ENCODE measurements around the gene PLXNA4.
"Not testable (repeated sequence)": the region's sequence is repeated elsewhere in the genome, so short reads cannot be mapped to it uniquely, and the experiment has no call there.

PLXNA4 gene

DNA sequence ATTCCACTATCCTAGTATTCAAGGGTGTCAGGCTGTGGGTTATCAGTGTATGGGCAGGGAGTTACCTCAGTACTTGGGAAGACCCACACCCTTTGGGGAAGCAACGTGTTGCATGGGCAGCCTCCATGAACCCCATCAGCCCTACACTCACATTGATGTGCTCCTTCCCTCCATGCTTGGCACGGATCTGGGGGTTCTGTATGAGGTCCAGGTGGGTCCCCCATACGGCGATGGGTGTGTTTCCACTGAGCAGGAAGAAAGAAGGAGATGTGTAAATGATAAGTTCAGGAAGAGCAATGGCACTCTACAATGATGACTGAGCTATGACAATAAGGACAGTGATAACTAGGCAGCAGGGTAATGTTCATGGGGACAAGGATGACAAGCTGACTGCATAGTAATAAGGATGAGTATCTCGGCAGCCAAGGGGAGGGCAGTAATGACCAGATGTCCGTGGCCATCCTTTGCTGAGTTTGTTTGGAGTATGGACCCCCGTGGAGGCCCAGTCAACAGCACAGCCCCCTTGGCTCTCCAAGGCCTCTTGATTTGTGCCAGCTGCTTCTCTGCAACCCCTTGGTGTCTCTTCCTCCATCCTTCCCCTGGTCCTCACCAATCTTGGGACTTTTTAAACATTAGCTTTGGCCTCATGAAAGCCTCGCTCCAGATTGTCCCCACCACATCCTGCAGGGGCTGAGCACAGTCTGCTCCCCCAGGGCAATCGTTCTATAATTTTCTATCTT is 394.2 kb downstream of the PLXNA4 start:
- no peaks in the 10 kb centered on the region for H3K27me3 ChIP-seq (ENCODE audit: control insufficient read depth, insufficient read depth, low read length)

DNA sequence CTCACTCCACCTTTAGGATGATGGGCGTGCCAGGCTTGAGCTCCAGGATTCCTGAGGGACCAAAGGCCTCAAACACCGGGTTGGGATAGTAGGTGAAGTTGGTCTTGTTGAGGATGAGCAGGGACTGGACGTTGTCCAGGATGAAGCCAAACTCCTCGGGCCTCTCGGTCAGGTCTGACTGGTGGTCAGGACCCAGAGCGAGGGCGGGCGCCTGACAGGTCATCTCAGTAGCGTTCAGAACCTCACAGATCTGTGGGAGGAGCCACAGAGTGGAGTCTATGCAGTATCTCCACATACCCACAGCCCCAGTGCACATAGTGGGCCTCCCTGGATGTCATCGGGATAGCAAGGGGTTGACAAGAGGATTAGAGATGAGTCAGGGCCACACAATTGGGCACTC is 394.9 kb downstream of the PLXNA4 start:
- peaks cover 12% of the 10 kb centered on the region for H3K4me1 ChIP-seq (ENCODE audit: control insufficient read depth, insufficient read depth, low read length)
- no peak overlapping the region for H3K9ac ChIP-seq (ENCODE audit: low read depth, low read length)
- H3K36me3 ChIP-seq (ENCODE audit: control insufficient read depth, insufficient read depth, low read length), result no peaks in the 10 kb centered on the region
- no peaks in the 10 kb centered on the region for H3K27me3 ChIP-seq (ENCODE audit: control insufficient read depth, insufficient read depth, low read length)
- H3K4me3 ChIP-seq (ENCODE audit: low read depth, low read length), result no peak overlapping the region
- H3K9me3 ChIP-seq (ENCODE audit: control insufficient read depth, insufficient read depth, low read length), result no peaks in the 10 kb centered on the region

More for the DNA sequence above, 394.2 kb downstream of the PLXNA4 start:
- H3K4me3 ChIP-seq (ENCODE audit: low read depth, low read length), result no peak overlapping the region
- H3K9me3 ChIP-seq (ENCODE audit: control insufficient read depth, insufficient read depth, low read length), result no peaks in the 10 kb centered on the region
- no peaks in the 10 kb centered on the region for H3K36me3 ChIP-seq (ENCODE audit: control insufficient read depth, insufficient read depth, low read length)
- peaks cover 12% of the 10 kb centered on the region for H3K4me1 ChIP-seq (ENCODE audit: control insufficient read depth, insufficient read depth, low read length)
- H3K9ac ChIP-seq (ENCODE audit: low read depth, low read length), result no peak overlapping the region

DNA sequence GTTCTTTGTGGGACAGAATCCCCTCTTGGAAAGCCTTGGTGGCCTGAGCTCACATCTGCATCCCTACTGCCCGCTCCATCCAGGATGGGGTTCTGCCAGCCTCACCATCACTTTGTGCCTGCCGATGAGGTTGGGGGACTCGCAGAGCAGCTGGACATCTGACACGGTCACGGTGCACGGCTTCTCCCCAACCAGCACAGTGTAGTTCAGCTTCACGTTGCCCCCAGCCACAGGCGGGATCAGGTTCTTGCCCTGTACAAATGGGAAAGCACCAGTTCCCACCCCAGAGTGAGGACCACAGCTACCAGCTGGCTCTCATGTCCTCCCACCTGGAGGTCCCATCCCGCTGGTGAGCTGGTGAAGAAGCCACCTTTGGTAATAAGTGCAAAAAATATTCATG is 395.8 kb downstream of the PLXNA4 start:
- H3K36me3 ChIP-seq (ENCODE audit: control insufficient read depth, insufficient read depth, low read length), result no peaks in the 10 kb centered on the region
- H3K9me3 ChIP-seq (ENCODE audit: control insufficient read depth, insufficient read depth, low read length), result no peaks in the 10 kb centered on the region
- no peaks in the 10 kb centered on the region for H3K27me3 ChIP-seq (ENCODE audit: control insufficient read depth, insufficient read depth, low read length)
- no peak overlapping the region for H3K4me3 ChIP-seq (ENCODE audit: low read depth, low read length)
- no peak overlapping the region for H3K9ac ChIP-seq (ENCODE audit: low read depth, low read length)
- peaks cover 12% of the 10 kb centered on the region for H3K4me1 ChIP-seq (ENCODE audit: control insufficient read depth, insufficient read depth, low read length)

DNA sequence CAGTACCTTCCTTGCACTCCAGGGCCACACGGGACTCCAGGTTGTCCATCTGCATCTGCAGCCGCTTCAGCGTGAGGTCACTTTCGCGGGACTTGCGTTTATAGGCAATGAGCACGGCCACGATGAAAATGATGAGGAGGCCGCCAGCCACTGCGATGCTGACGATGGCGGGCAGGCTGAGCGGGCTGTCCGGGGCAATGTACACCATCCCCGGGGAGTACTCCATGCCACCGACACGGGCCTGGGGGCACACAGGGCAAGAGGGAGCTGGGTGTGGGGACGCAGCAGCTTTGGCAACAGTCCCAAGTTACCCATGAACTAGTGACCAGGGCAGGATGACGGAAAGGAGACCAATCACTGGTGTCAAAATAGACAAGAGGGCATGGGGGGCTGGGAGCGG is 396.6 kb downstream of the PLXNA4 start:
- Histone ChIP-seq H3K27me3 (ENCODE audit: control insufficient read depth, insufficient read depth, low read length) (no peaks in the 10 kb centered on the region), H3K4me1 (ENCODE audit: control insufficient read depth, insufficient read depth, low read length) (peaks cover 12% of the 10 kb centered on the region), H3K36me3 (ENCODE audit: control insufficient read depth, insufficient read depth, low read length) (no peaks in the 10 kb centered on the region), H3K4me3 (ENCODE audit: low read depth, low read length) (no peak overlapping the region), H3K9ac (ENCODE audit: low read depth, low read length) (no peak overlapping the region), H3K9me3 (ENCODE audit: control insufficient read depth, insufficient read depth, low read length) (no peaks in the 10 kb centered on the region)

DNA sequence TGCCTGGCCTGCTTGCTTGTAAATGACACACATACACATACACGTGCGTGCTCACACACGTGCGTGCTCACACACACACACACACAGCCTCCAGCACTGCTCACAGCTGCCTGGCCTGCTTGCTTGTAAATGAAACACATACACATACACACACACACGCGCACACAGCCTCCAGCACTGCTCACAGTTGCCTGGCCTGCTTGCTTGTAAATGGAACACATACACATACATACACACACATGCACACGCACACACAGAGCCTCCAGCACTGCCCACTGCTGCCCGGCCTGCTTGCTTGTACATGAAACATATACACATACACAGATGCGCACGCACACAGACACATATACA is 397.2 kb downstream of the PLXNA4 start:
- H3K4me3 ChIP-seq (ENCODE audit: low read depth, low read length), result no peak overlapping the region
- no peaks in the 10 kb centered on the region for H3K9me3 ChIP-seq (ENCODE audit: control insufficient read depth, insufficient read depth, low read length)
- H3K9ac ChIP-seq (ENCODE audit: low read depth, low read length), result no peak overlapping the region
- peaks cover 9% of the 10 kb centered on the region for H3K4me1 ChIP-seq (ENCODE audit: control insufficient read depth, insufficient read depth, low read length)
- no peaks in the 10 kb centered on the region for H3K36me3 ChIP-seq (ENCODE audit: control insufficient read depth, insufficient read depth, low read length)
- H3K27me3 ChIP-seq (ENCODE audit: control insufficient read depth, insufficient read depth, low read length), result no peaks in the 10 kb centered on the region

DNA sequence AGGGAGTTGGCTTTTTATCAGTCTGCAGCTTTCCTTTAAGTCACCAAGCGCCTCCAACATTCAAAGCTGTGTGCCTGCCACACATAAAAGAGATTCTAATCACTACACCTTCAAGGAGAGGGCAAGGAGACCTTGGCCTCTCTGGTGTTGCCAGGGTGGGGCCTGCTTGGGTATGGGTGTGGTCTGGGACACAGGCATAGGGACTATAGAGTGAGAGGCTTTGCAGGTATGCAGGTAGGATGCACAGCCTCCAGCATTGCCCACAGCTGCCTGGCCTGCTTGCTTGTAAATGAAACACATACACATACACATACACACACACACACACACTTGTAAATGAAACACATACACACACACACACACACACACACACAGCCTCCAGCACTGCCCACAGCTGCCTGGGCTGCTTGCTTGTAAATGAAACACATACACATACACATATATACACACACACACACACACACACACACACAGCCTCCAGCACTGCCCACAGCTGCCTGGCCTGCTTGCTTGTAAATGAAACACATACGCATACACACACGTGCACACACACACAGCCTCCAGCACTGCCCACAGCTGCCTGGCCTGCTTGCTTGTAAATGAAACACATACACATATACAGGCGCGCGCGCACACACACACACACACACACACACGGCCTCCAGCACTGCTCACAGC is 397.7 kb downstream of the PLXNA4 start:
- not testable (repeated sequence) for H3K36me3 ChIP-seq (ENCODE audit: control insufficient read depth, insufficient read depth, low read length); H3K27me3 ChIP-seq (ENCODE audit: control insufficient read depth, insufficient read depth, low read length); H3K9ac ChIP-seq (ENCODE audit: low read depth, low read length); H3K4me3 ChIP-seq (ENCODE audit: low read depth, low read length); H3K9me3 ChIP-seq (ENCODE audit: control insufficient read depth, insufficient read depth, low read length); H3K4me1 ChIP-seq (ENCODE audit: control insufficient read depth, insufficient read depth, low read length)

DNA sequence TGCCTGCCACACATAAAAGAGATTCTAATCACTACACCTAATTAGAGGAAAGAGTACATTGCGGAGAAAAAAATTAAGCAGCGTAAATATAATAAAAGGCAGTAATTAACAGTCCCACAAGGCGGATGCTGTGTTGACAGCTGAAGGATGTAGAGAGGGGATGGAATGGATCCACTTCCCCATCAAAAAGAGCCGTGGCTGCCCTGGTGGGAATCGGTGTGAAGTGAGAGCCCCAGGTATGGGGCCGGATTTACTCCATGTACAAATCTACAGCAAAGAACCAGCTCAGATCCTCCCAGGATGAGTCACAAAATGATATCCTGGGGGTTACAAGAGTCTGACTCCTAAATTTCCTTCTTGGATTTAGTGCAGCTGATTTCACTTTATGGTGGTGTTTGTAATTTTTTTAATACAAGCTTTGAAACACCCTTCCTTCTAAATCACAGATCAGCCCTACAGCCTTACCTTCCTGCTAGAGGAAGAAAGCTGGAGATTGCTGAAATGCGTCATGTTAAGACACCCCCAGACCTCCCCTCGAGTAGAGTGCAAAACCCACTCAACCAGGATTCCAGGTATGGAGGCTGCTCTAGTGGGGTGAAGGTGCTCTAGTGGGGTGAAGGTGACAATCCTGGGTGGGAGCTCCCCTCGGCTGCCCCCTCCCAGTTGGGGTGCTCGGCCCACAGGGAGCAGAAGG is 398.4 kb downstream of the PLXNA4 start:
- Histone ChIP-seq H3K27me3 (ENCODE audit: control insufficient read depth, insufficient read depth, low read length) (no peaks in the 10 kb centered on the region), H3K9me3 (ENCODE audit: control insufficient read depth, insufficient read depth, low read length) (no peaks in the 10 kb centered on the region), H3K4me3 (ENCODE audit: low read depth, low read length) (no peak overlapping the region), H3K4me1 (ENCODE audit: control insufficient read depth, insufficient read depth, low read length) (peaks cover 3% of the 10 kb centered on the region), H3K9ac (ENCODE audit: low read depth, low read length) (no peak overlapping the region), H3K36me3 (ENCODE audit: control insufficient read depth, insufficient read depth, low read length) (no peaks in the 10 kb centered on the region)

DNA sequence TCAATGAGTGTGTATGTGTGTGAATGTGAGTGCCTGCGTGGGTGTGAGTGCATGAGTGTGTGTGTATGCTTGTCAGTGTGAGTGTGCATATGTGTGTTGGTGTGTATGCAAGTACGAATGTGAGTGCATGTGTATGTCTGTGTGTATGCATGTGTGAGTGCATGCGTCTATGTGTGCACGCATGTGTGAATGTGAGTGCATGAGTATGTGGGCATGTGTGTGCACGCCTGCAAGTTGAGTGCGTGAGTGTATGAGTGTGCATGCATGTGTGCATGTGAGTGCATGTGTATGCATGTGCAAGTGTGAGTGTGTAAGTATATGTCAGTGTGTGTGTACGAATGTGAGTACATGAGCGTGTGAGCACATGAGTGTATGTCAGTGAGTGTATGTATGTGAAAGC is 399.6 kb downstream of the PLXNA4 start:
- H3K4me1 ChIP-seq (ENCODE audit: control insufficient read depth, insufficient read depth, low read length), result peaks cover 3% of the 10 kb centered on the region
- H3K9ac ChIP-seq (ENCODE audit: low read depth, low read length), result no peak overlapping the region
- no peaks in the 10 kb centered on the region for H3K36me3 ChIP-seq (ENCODE audit: control insufficient read depth, insufficient read depth, low read length)
- H3K27me3 ChIP-seq (ENCODE audit: control insufficient read depth, insufficient read depth, low read length), result no peaks in the 10 kb centered on the region
- no peaks in the 10 kb centered on the region for H3K9me3 ChIP-seq (ENCODE audit: control insufficient read depth, insufficient read depth, low read length)
- H3K4me3 ChIP-seq (ENCODE audit: low read depth, low read length), result no peak overlapping the region

DNA sequence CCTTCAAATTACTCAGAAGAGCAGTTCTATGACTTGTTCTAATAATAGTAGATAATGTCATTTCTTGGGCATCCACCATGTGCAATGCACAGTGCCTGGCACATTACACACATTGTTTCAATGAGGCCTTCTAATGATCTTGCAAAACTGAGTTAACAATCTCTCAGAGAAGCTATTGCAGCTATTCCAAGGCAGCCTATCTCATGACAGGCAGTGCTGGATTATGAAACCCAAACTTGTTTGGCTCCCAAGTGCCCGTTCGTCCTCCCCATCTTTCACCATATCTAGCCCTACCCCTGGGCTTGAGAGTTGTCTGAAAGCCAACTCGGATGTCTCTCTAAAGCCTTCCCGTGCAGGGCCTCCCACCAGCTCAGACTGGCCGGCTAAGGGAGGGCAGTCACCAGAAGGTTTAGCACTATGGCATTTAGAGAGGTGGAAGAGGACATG is 405.1 kb downstream of the PLXNA4 start:
- Histone ChIP-seq H3K4me1 (ENCODE audit: control insufficient read depth, insufficient read depth, low read length) (no peaks in the 10 kb centered on the region), H3K27me3 (ENCODE audit: control insufficient read depth, insufficient read depth, low read length) (no peaks in the 10 kb centered on the region), H3K9me3 (ENCODE audit: control insufficient read depth, insufficient read depth, low read length) (no peaks in the 10 kb centered on the region), H3K4me3 (ENCODE audit: low read depth, low read length) (no peak overlapping the region), H3K9ac (ENCODE audit: low read depth, low read length) (no peak overlapping the region), H3K36me3 (ENCODE audit: control insufficient read depth, insufficient read depth, low read length) (no peaks in the 10 kb centered on the region)

DNA sequence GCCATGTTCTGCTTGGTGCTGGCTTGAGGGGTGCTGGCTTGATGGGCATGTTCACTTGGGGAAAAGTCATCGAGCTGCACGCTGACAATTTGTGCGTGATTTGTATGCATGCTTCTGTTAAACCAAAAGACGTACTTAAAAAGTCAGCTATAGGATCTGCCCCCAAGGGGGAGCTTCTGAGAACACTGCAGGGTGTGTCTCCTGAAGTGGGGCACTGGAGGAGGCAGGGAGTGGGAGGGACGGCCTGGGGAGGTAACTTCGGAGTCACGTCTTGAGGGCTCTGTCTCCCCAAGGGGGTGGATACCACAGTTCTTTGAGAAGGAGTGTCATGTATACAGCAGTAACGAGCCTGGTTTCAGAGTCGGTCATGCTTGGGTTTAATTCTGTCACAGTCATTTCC is 406.5 kb downstream of the PLXNA4 start:
- no peaks in the 10 kb centered on the region for H3K9me3 ChIP-seq (ENCODE audit: control insufficient read depth, insufficient read depth, low read length)
- H3K36me3 ChIP-seq (ENCODE audit: control insufficient read depth, insufficient read depth, low read length), result no peaks in the 10 kb centered on the region
- no peaks in the 10 kb centered on the region for H3K4me1 ChIP-seq (ENCODE audit: control insufficient read depth, insufficient read depth, low read length)
- H3K4me3 ChIP-seq (ENCODE audit: low read depth, low read length), result no peak overlapping the region
- no peak overlapping the region for H3K9ac ChIP-seq (ENCODE audit: low read depth, low read length)
- H3K27me3 ChIP-seq (ENCODE audit: control insufficient read depth, insufficient read depth, low read length), result no peaks in the 10 kb centered on the region

DNA sequence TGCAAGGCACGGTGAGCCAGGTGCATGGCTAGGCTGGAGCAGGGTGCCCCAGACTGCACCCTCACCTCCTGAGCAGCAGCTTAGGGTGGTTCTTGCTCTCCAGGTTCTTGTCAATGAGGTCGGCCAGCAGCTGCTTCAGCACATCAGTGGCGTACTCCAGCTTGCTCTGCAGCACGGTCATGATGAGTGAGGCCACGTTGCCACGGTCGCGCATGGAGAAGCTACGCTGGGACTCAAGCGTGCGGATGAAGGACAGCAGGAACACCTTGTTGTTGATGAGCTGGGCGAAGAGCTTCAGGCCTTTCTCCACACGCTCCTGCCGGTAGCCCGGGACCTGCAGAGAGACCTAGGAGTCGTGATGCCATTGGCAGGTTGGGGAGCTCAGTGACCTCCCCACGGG is 408.0 kb downstream of the PLXNA4 start:
- no peaks in the 10 kb centered on the region for H3K27me3 ChIP-seq (ENCODE audit: control insufficient read depth, insufficient read depth, low read length)
- no peaks in the 10 kb centered on the region for H3K36me3 ChIP-seq (ENCODE audit: control insufficient read depth, insufficient read depth, low read length)
- no peaks in the 10 kb centered on the region for H3K4me1 ChIP-seq (ENCODE audit: control insufficient read depth, insufficient read depth, low read length)
- H3K9ac ChIP-seq (ENCODE audit: low read depth, low read length), result no peak overlapping the region
- H3K4me3 ChIP-seq (ENCODE audit: low read depth, low read length), result no peak overlapping the region
- H3K9me3 ChIP-seq (ENCODE audit: control insufficient read depth, insufficient read depth, low read length), result no peaks in the 10 kb centered on the region

DNA sequence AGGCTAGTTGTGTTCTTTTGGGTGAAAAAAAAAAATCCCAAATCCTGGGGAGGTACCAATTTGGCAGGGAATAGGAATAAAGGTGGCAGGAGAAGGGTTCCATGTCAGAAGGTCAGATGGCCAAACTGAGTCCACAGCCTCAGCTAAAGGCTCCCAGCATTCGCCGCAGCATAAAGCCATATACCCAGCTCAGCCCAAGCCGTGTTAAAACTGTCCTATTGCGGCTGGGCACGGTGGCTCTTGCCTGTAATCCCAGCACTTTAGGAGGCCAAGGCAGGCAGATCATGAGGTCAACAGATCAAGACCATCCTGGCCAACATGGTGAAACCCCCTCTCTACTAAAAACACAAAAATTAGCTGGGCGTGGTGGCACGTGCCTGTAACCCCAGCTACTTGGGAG is 410.6 kb downstream of the PLXNA4 start:
- H3K27me3 ChIP-seq (ENCODE audit: control insufficient read depth, insufficient read depth, low read length); H3K4me3 ChIP-seq (ENCODE audit: low read depth, low read length); H3K36me3 ChIP-seq (ENCODE audit: control insufficient read depth, insufficient read depth, low read length); H3K9me3 ChIP-seq (ENCODE audit: control insufficient read depth, insufficient read depth, low read length); H3K4me1 ChIP-seq (ENCODE audit: control insufficient read depth, insufficient read depth, low read length); H3K9ac ChIP-seq (ENCODE audit: low read depth, low read length): not testable (repeated sequence)
